ENCODE results near the gene MICAL3.
"Not testable (repeated sequence)": the region's sequence is repeated elsewhere in the genome, so short reads cannot be mapped to it uniquely, and the experiment has no call there.

The MICAL3 gene

GRCh38 chr22:17770180-17771077, 253.9 kb downstream of the MICAL3 start:
- DNase-seq: no peak

GRCh38 chr22:17769716-17770082, 254.7 kb downstream of the MICAL3 start:
- DNase-seq: no peak

GRCh38 chr22:17769013-17769715, 255.2 kb downstream of the MICAL3 start:
- DNase-seq: no peak

- peak; percentile 51 for DNase-seq
Measured at GRCh38 chr22:17767233-17768065, 256.9 kb downstream of the MICAL3 start.

GRCh38 chr22:17764852-17765251, 259.5 kb downstream of the MICAL3 start:
- DNase-seq: not testable (repeated sequence)

GRCh38 chr22:17764036-17764435, 260.3 kb downstream of the MICAL3 start:
- DNase-seq: no peak

- DNase-seq: not testable (repeated sequence)
Measured at GRCh38 chr22:17763442-17763841, 260.9 kb downstream of the MICAL3 start.

GRCh38 chr22:17761138-17761488, 263.2 kb downstream of the MICAL3 start:
- DNase-seq: no peak

GRCh38 chr22:17754233-17754925, 270.0 kb downstream of the MICAL3 start:
- DNase-seq: peak; percentile 40

- DNase-seq: no peak
Measured at GRCh38 chr22:17753401-17753989, 270.9 kb downstream of the MICAL3 start.

- DNase-seq: no peak
Measured at GRCh38 chr22:17751596-17751995, 272.8 kb downstream of the MICAL3 start.

- no peak for DNase-seq
Measured at GRCh38 chr22:17749605-17750395, 274.6 kb downstream of the MICAL3 start.

- no peak for DNase-seq
Measured at GRCh38 chr22:17748555-17749353, 275.6 kb downstream of the MICAL3 start.

GRCh38 chr22:17746916-17747315, 277.4 kb downstream of the MICAL3 start:
- DNase-seq: no peak

GRCh38 chr22:17744430-17744829, 279.9 kb downstream of the MICAL3 start:
- no peak for DNase-seq

- DNase-seq: no peak
Measured at GRCh38 chr22:17743661-17744411, 280.5 kb downstream of the MICAL3 start.

GRCh38 chr22:17742527-17742902, 281.8 kb downstream of the MICAL3 start:
- DNase-seq: peak; percentile 72

- DNase-seq: no peak
Measured at GRCh38 chr22:17741866-17742526, 282.4 kb downstream of the MICAL3 start.
